NT2/D1 (cell line): ENCODE data around the gene BMAL1.

ENCODE experiments used
- DNase-seq: peaks from one replicate; pipeline ENCODE4 v3.0.0-alpha.2; 2011; ENCODE audit warnings: low read depth, low spot score
- H3K27me3 ChIP-seq: 2 replicates; pipeline ENCODE4 v1.6.0; 2011; ENCODE audit warnings: mild to moderate bottlenecking; ENCODE audit not compliant: insufficient read length, insufficient read depth
- H3K36me3 ChIP-seq: 2 replicates; pipeline ENCODE4 v1.6.1; 2011; ENCODE audit warnings: mild to moderate bottlenecking, low read length, mixed read lengths; ENCODE audit not compliant: insufficient read depth, insufficient read length
- H3K4me1 ChIP-seq: 2 replicates; pipeline ENCODE4 v1.5.1; 2011; ENCODE audit not compliant: insufficient read depth, insufficient read length
- H3K4me3 ChIP-seq: 2 replicates; pipeline ENCODE4 v1.5.1; 2011; ENCODE audit warnings: low read depth; ENCODE audit not compliant: insufficient read length
- H3K9ac ChIP-seq: 2 replicates; pipeline ENCODE4 v1.6.0; 2011; ENCODE audit warnings: low read depth; ENCODE audit not compliant: insufficient read length
- H3K9me3 ChIP-seq: 2 replicates; pipeline ENCODE4 v1.5.1; 2011; ENCODE audit warnings: mild to moderate bottlenecking, low read length; ENCODE audit not compliant: insufficient read depth
- SUZ12 ChIP-seq: IDR thresholded peaks from 2 replicates; pipeline ENCODE4 v1.6.1; 2011; ENCODE audit not compliant: insufficient read length, insufficient read depth; ENCODE audit errors: extremely low read depth
- YY1 ChIP-seq: IDR thresholded peaks from 2 replicates; pipeline ENCODE4 v1.6.1; 2011; ENCODE audit not compliant: insufficient read length, insufficient read depth
- ZNF274 ChIP-seq: IDR thresholded peaks from 2 replicates; pipeline ENCODE4 v1.6.1; 2011; ENCODE audit warnings: mild to moderate bottlenecking, low read depth, low read length

BMAL1 gene

DNA sequence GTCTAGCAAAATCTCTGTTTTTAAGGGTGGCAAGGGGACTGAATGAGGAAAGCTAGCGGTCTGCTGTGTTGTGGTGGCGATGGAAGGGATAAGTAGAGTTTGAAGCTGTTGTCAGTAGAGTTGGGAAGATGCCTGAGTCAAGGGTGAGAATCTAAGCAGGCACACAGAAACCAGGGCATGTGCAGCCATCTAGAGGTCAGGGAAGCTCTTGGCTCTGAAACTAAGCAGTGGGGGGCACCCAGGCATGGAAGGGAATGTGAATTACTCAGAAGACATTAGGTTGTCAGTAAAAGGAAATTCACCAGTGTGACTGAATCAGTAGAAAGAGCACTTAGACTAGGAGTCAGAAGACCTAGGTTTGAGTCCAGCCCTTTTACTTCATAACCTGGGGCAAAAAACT lies 15.4 kb downstream of the BMAL1 start:
- H3K9me3 ChIP-seq = no peaks in the 10 kb centered on the region
- DNase-seq = no peak
- no peaks in the 10 kb centered on the region for H3K4me1 ChIP-seq
- no peak overlapping the region for H3K9ac ChIP-seq
- H3K4me3 ChIP-seq = no peak overlapping the region
- no peaks in the 10 kb centered on the region for H3K36me3 ChIP-seq
- no peak for TF ChIP-seq SUZ12
- no peak for TF ChIP-seq YY1
- TF ChIP-seq ZNF274 = no peak
- H3K27me3 ChIP-seq = no peaks in the 10 kb centered on the region

DNA sequence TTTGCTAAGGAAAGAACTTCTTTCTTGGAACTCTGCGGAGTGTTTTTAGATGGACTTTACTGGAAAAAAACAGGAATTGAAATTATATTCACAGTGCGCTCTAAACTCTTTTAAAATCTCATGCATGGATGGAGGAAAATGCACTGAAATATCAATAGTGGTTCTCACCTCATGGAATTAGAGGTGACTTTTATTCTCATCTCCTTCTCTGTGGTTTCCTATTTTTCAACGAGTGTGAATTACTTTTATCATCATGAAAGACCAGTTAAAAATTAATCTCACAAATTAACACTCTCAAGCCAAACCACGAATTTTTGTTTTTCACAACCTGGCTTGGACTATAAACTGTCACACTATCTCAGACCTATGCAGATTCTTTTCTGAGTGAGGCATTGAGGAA lies 16.6 kb downstream of the BMAL1 start:
- Histone ChIP-seq H3K9ac (no peak overlapping the region), H3K36me3 (no peaks in the 10 kb centered on the region), H3K27me3 (no peaks in the 10 kb centered on the region), H3K4me1 (no peaks in the 10 kb centered on the region), H3K4me3 (no peak overlapping the region), H3K9me3 (no peaks in the 10 kb centered on the region)
- DNase-seq = no peak
- TF ChIP-seq SUZ12 = no peak
- no peak for TF ChIP-seq ZNF274
- TF ChIP-seq YY1 = no peak

DNA sequence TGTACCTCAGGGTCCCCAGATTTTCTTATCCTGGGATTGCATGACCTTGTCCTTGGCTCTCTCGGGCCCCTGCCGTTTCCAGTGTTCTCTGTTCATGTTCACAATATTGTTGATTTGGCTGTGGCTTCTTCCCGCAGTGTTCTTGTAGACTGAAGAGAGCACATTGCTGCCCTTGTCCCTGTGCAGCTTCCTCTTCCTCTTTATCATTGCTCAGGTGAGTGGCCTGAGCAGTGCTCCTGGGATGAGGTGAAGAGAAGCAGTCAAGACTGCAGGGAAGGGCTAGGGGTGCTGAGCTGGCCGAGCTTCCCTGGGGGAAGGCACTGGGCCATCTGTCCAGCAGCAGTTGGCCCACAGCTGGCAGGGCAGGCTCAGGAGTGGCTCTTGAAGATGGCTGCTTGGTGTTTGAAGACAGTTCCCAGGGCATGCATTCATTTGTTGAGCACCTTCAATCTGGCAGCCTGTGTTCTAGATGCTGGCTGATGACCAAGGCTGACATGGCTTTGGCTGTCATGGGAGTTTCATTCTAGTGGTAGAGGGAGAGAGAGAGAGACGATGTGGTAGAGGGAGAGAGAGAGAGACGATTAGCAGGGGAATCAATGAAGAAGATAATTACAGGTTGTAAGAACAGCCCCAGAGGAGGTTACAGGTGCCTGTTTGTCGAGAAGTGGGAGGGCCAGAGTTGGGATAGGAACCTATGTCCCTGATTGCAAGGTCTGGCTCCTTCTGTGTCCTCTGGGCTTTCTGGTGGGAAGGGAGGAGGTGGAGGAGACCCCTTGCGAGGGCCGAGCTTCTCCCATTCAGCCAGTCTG lies 17.4 kb downstream of the BMAL1 start:
- no peaks in the 10 kb centered on the region for H3K36me3 ChIP-seq
- no peak overlapping the region for H3K9ac ChIP-seq
- H3K4me1 ChIP-seq = no peaks in the 10 kb centered on the region
- no peaks in the 10 kb centered on the region for H3K27me3 ChIP-seq
- H3K9me3 ChIP-seq = no peaks in the 10 kb centered on the region
- TF ChIP-seq YY1 (no peak), SUZ12 (no peak), ZNF274 (no peak)
- DNase-seq = no peak
- H3K4me3 ChIP-seq = no peak overlapping the region

DNA sequence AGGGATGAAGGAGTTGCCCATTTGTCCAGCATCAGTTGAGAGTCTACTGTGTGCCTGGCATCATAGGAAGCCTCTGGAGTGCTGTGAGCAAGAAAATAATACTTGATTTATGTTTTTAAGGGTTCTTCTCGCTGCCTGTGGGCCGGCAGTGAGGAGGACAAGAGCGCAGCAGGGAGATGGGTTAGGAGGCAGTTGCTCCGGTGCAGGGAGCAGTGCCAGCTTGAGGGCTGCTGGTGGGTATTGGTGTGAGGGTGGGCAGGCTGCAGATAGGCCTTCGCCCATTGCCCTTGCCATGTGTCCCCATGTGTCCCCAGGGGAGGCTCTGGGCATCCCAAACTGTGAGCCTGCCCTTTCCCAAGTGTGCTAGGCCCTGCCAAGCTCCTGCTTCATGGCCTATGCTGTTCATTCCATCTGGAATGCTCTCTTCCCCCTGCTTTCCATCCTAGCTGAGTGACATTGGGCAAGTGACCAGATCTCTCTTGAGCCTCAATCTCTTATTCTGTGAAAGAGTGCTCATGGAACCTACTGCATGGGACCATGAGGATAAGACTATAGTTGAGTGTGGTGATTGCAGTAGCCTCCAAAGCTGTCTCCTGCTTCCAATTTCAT lies 19.8 kb downstream of the BMAL1 start:
- no peak for DNase-seq
- Histone ChIP-seq H3K27me3 (no peaks in the 10 kb centered on the region), H3K36me3 (no peaks in the 10 kb centered on the region), H3K4me3 (no peak overlapping the region), H3K9me3 (no peaks in the 10 kb centered on the region), H3K4me1 (no peaks in the 10 kb centered on the region), H3K9ac (no peak overlapping the region)
- no peak for TF ChIP-seq SUZ12
- no peak for TF ChIP-seq YY1
- TF ChIP-seq ZNF274 = no peak

DNA sequence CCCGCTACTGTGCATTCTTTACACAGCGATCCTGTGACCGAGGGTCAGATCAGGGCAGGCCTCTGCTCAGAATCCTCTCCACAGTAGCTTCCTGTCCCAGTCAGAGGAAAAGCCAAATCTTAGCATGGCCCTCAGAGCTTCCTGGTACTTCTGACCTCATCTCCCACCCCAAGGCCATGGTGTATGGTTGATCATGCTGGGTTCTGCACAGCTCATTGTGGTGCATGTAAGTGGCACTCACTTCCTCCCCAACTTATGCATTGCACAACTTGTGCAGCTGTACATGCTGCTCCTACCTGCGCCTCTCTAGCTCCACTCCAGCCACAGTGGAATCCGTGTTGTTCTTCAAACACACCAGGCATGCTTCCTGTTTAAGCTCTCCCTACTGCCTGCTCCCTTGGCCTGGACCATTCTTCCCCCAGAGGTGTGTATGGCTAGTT lies 20.3 kb downstream of the BMAL1 start:
- no peak for DNase-seq
- no peaks in the 10 kb centered on the region for H3K36me3 ChIP-seq
- H3K9ac ChIP-seq = no peak overlapping the region

DNA sequence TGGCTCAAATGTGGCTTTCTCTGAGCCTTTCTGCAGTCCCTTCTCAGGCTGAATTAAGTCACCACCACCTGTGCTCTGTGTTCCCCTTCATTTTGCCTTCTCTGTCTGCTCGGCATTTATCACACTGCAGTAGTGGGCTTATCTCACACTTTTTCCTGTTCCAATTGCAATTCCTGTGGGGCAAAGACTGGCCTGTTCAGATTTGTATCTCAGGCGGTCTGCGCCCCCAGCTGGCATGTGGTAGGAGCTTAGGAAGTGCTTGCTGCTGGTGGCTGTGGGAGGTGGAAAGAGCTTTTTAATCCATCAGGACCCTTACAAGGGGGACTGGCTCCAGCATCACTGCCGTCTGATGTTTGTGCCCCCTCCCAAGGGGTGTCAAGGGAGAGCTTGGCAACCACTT lies 21.2 kb downstream of the BMAL1 start:
- Histone ChIP-seq H3K27me3 (no peaks in the 10 kb centered on the region), H3K9ac (no peak overlapping the region), H3K36me3 (no peaks in the 10 kb centered on the region), H3K4me1 (no peaks in the 10 kb centered on the region), H3K4me3 (no peak overlapping the region), H3K9me3 (no peaks in the 10 kb centered on the region)
- DNase-seq = no peak
- TF ChIP-seq ZNF274 (no peak), SUZ12 (no peak), YY1 (no peak)

More for the DNA sequence above, 20.3 kb downstream of the BMAL1 start:
- Histone ChIP-seq H3K27me3 (no peaks in the 10 kb centered on the region), H3K4me3 (no peak overlapping the region), H3K4me1 (no peaks in the 10 kb centered on the region), H3K9me3 (no peaks in the 10 kb centered on the region)
- no peak for TF ChIP-seq ZNF274
- TF ChIP-seq SUZ12 = no peak
- TF ChIP-seq YY1 = no peak

DNA sequence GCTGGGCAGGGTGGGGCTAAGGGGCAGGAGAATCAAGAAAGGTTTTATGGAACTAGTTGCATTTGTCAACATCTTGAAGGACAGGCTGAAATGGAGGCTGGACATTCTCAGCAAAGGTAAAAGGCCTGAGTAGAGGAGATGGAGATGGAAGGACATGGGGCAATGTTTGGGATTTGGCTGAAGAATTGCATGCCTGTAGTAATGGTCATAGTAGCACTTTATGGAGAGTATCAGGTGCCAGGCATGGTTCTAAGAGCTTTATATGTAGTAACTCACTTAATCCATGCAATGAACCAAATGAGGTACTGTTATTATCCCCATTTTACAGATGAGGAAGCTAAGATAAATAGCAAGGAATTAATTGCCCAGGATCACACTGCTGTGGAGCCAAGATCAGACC lies 23.9 kb downstream of the BMAL1 start:
- H3K9me3 ChIP-seq = no peaks in the 10 kb centered on the region
- no peaks in the 10 kb centered on the region for H3K27me3 ChIP-seq
- no peak for DNase-seq
- no peaks in the 10 kb centered on the region for H3K4me1 ChIP-seq
- H3K36me3 ChIP-seq = no peaks in the 10 kb centered on the region
- H3K4me3 ChIP-seq = no peak overlapping the region
- H3K9ac ChIP-seq = no peak overlapping the region
- TF ChIP-seq YY1 = no peak
- no peak for TF ChIP-seq ZNF274
- TF ChIP-seq SUZ12 = no peak
